LNCaP clone FGC (cell line): ENCODE results near the gene CBX8.

Experiments used
- DNase-seq: peaks from one replicate; pipeline ENCODE4 v3.0.0-alpha.2; 2011; ENCODE audit warnings: low read depth
- H3K4me3 ChIP-seq: 2 replicates; pipeline ENCODE4 v1.5.1; 2011; ENCODE audit warnings: mild to moderate bottlenecking, low read depth, low read length, control low read depth
- TF ChIP-seq, protein P1 (sequence below): IDR thresholded peaks from 2 replicates; pipeline ENCODE4 v1.5.1; 2012; ENCODE audit warnings: mild to moderate bottlenecking; ENCODE audit not compliant: control insufficient read depth, insufficient read depth; ENCODE audit errors: extremely low read depth

CBX8 gene

DNA sequence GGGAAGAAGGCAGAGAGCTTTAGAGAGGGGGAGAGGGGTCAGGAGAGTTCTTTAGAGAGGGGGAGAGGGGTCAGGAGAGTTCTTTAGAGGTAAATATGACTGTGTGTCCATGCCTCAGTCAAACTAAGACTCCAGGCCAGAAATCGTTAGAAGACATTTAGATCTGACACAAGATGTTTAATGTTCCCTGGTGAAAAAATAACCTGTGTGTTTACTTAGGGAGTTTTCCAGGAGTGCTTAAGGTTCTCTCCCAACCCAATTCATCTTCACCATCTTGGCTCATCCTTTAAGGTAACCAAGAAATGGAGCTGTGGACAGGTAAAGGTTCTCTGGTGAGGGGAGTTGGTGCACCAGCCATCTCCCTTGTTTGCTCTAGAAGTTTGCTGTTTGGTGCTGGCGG lies 32.6 kb upstream of the CBX8 start:
- TF ChIP-seq, protein P1, sequence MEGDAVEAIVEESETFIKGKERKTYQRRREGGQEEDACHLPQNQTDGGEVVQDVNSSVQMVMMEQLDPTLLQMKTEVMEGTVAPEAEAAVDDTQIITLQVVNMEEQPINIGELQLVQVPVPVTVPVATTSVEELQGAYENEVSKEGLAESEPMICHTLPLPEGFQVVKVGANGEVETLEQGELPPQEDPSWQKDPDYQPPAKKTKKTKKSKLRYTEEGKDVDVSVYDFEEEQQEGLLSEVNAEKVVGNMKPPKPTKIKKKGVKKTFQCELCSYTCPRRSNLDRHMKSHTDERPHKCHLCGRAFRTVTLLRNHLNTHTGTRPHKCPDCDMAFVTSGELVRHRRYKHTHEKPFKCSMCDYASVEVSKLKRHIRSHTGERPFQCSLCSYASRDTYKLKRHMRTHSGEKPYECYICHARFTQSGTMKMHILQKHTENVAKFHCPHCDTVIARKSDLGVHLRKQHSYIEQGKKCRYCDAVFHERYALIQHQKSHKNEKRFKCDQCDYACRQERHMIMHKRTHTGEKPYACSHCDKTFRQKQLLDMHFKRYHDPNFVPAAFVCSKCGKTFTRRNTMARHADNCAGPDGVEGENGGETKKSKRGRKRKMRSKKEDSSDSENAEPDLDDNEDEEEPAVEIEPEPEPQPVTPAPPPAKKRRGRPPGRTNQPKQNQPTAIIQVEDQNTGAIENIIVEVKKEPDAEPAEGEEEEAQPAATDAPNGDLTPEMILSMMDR: no peak
- H3K4me3 ChIP-seq: no peak overlapping the region
- DNase-seq: peak; percentile 87

GRCh38 chr17:79829004-79829403 lies 32.1 kb upstream of the CBX8 start:
- H3K4me3 ChIP-seq: no peak overlapping the region
- no peak for DNase-seq
- TF ChIP-seq, protein P1: no peak

DNA sequence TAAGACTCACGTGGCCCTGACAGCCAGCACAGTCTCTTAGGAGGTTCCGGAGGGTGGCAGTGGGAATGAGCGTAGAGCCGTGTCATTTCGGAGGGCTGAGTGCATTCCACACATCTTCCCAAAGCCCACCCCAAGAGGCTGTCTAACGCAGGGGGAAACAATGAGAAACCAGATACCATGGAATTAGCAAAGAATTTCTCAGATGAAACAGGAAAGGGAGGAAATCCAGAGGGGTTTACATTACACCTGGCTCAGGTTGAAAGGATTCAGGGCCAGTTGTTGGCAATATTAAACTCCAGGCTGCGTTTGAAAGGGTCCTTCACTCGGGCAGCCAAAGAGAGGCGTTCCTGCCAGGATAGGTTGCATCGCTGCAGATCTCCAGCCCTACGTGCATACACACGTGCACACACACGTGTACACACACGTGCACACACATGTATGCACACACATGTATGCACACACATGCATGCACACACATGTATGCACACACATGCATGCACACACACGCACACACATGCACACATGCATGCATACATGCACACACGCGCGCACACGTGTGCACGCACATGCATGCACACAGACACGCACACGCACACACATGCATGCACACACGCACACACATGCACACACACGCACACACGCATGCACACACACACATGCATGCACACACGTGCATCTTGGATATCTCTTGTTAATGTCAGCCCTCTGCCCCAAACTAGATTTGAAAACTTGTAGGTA lies 30.1 kb upstream of the CBX8 start:
- TF ChIP-seq, protein P1: no peak
- no peak overlapping the region for H3K4me3 ChIP-seq
- no peak for DNase-seq

DNA sequence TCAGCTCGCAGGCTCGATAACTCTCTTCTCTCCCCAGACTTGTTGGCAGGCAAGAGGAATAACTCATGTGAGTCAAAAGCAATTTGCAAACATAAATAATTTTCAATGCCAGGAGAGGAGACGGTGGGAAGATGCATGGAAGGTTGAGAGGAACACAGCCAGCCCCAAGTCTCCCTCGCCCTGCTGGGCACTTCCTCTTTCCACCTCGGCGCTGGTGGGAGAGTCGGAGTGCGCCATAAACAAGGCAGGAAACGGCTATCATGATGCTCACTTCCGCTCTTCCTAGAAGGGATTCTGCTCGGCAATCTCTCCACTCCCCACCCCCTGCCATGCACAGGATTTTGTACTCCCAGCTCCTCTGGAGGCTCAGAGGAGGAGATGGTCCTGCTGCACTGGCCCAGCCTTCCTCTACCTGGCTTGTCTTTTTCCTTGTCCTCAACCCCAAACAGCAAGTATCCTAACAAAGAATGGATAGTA lies 29.4 kb upstream of the CBX8 start:
- no peak overlapping the region for H3K4me3 ChIP-seq
- no peak for DNase-seq
- TF ChIP-seq, protein P1: no peak

- TF ChIP-seq, protein P1: no peak
- DNase-seq: no peak
- H3K4me3 ChIP-seq: no peak overlapping the region
Observed at GRCh38 chr17:79825580-79825921, 28.7 kb upstream of the CBX8 start.

DNA sequence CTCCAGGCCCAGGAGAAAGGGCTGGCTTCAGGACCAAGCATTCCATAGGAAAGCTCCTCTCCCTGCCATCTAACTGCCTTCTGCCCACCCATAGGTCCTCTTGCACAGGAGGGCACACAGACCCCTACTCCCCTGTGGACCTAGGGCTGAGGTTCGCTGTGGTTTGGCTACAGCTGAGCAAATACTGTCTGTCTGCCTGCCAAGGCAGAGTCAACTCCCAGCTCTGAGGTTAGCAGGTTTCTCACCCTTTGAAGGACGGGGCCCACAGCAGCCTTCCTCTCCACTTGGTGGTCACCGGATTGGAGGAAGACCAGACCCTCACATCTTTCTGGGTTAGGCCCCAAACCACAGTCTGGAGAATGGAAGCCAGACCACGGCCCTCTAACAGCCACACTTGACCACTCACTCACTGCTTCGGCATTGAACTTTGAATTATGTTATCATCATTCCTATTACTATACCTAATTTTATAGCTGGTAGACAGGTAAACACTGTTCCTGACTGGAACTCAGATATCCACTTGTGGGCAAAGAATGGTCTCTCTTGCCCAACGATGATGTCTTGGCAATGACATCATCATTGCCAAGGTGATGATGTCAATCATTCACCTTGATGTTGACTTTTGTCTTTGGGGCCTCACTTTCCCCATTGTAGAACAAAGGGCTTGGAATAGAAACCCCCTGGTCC lies 28.2 kb upstream of the CBX8 start:
- no peak for DNase-seq
- H3K4me3 ChIP-seq: no peak overlapping the region
- TF ChIP-seq, protein P1: no peak

- DNase-seq: no peak
- no peak overlapping the region for H3K4me3 ChIP-seq
- TF ChIP-seq, protein P1: no peak
Observed at GRCh38 chr17:79824234-79824633, 27.4 kb upstream of the CBX8 start.
